Iris pigment epithelial cell (primary cell): ENCODE results near the gene SACM1L.
"Not testable (repeated sequence)": the region's sequence is repeated elsewhere in the genome, so short reads cannot be mapped to it uniquely, and the experiment has no call there.

ENCODE experiments used
- DNase-seq: peaks from one replicate; pipeline ENCODE4 v3.0.0-alpha.2; 2011; ENCODE audit warnings: low read depth

SACM1L gene

GRCh38 chr3:45667569-45667934, 21.6 kb upstream of the SACM1L start:
- DNase-seq: no peak

- DNase-seq: no peak
Measured at GRCh38 chr3:45670436-45670835, 18.8 kb upstream of the SACM1L start.

- DNase-seq: no peak
Measured at GRCh38 chr3:45670991-45671390, 18.2 kb upstream of the SACM1L start.

GRCh38 chr3:45673273-45673672, 15.9 kb upstream of the SACM1L start:
- no peak for DNase-seq

- no peak for DNase-seq
Measured at GRCh38 chr3:45676325-45677032, 12.7 kb upstream of the SACM1L start.

GRCh38 chr3:45677033-45677446, 12.2 kb upstream of the SACM1L start:
- DNase-seq: peak; percentile 81

GRCh38 chr3:45677841-45678240, 11.4 kb upstream of the SACM1L start:
- DNase-seq: no peak

- DNase-seq: no peak
Measured at GRCh38 chr3:45679805-45680204, 9.4 kb upstream of the SACM1L start.

GRCh38 chr3:45681221-45681620, 8.0 kb upstream of the SACM1L start:
- no peak for DNase-seq

- no peak for DNase-seq
Measured at GRCh38 chr3:45681846-45682245, 7.3 kb upstream of the SACM1L start.

- no peak for DNase-seq
Measured at GRCh38 chr3:45682311-45682710, 6.9 kb upstream of the SACM1L start.

GRCh38 chr3:45682786-45683185, 6.4 kb upstream of the SACM1L start:
- DNase-seq: no peak

GRCh38 chr3:45683417-45684326, 5.5 kb upstream of the SACM1L start:
- DNase-seq: no peak

GRCh38 chr3:45684327-45684892, 4.8 kb upstream of the SACM1L start:
- DNase-seq: no peak

- not testable (repeated sequence) for DNase-seq
Measured at GRCh38 chr3:45685722-45686121, 3.5 kb upstream of the SACM1L start.

GRCh38 chr3:45686850-45687249, 2.3 kb upstream of the SACM1L start:
- no peak for DNase-seq

- DNase-seq: no peak
Measured at GRCh38 chr3:45687828-45688193, 1.4 kb upstream of the SACM1L start.

- no peak for DNase-seq
Measured at GRCh38 chr3:45688194-45688881, 858 bp upstream of the SACM1L start.

GRCh38 chr3:45689787-45690145, 570 bp downstream of the SACM1L start:
- DNase-seq: peak; percentile 25

- DNase-seq: peak; percentile 22
Measured at GRCh38 chr3:45690336-45691035, 1.3 kb downstream of the SACM1L start.

- DNase-seq: no peak
Measured at GRCh38 chr3:45691842-45692241, 2.6 kb downstream of the SACM1L start.

GRCh38 chr3:45692866-45693265, 3.7 kb downstream of the SACM1L start:
- DNase-seq: no peak
